Medulla oblongata (tissue), 1 donor: ENCODE data around the gene CCSER2.
"Not testable (repeated sequence)": the region's sequence is repeated elsewhere in the genome, so short reads cannot be mapped to it uniquely, and the experiment has no call there.

ENCODE experiments used
- DNase-seq: peaks from one replicate; pipeline ENCODE4 v3.0.0-alpha.2; 2015; ENCODE audit errors: extremely low spot score

Gene CCSER2

DNA sequence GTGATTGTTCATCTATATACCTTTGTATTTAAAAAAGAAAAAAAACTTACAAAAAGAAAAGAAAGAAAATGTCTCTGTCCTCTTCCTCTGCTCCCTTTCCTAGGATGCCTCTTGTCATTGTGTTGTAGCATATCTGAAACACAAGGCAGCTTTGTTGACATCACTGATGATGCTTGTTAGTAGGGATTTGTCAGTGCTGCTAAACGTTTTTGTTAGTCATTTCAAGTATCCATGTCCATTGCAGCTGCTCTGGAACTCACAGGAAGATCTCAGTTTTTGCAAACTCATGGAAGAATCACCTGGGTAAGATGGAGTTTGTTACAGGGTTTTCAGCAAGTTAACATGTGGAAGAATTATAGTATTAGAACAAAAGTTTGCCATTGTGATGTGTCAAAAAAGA is 123.6 kb downstream of the CCSER2 start:
- peak; percentile 90 for DNase-seq

GRCh38 chr10:84453303-84453702 is 124.9 kb downstream of the CCSER2 start:
- peak; percentile 42 for DNase-seq

- DNase-seq, result no peak
Observed at GRCh38 chr10:84456126-84456525, 127.7 kb downstream of the CCSER2 start.

- no peak for DNase-seq
Observed at GRCh38 chr10:84460520-84460919, 132.1 kb downstream of the CCSER2 start.

DNA sequence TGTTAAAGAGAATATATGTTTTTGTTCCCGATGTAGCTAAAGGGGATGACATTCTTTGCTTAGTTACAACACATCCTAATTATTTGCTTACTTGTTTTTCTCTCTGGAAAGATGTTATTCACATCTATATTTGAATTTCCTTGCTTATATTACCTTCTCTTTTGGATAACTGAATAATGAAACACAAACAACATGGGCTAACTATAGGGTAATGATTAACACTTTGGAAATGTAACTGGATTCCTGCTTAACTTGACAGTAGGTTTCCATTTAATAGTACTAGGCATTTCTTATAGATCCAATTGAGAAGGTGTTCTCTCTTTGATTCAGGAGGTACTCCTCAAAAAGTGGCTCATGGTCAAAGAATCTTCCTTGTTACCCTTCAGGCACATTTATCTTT is 141.1 kb downstream of the CCSER2 start:
- DNase-seq, result no peak

- DNase-seq, result no peak
Observed at GRCh38 chr10:84473136-84473535, 144.7 kb downstream of the CCSER2 start.

DNA sequence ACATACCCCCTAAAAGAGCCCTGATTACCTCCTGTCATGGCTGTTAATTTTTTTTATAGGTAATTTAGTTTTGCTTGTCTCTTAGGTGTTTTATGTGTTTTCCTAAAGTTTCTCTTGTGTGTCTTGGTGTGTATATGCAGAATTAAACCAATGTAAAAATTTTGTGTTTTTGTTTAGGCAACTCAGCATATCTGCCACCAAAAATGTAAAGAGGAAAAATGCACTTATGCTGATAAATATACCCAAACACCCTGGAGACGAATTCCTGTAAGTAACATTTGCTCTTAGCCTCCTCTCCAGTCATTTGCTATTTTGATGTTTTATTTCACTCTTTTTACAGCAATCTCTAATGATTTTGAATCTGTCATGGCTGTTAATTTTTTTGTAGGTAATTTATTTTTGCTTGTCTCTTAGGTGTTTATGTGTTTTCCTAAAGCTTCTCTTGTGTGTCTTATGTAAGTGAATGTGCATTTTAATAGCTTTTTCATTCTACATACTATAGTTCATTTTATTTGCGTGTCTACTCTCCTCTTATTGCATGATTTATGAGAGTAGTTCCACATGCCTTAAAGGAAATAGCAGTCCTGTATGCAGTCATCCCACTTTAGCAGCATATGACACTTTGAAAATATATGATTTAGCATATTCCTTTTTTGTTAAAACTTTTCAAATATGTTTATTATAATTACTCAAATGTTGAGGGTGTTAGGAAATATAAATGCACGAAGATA is 149.2 kb downstream of the CCSER2 start:
- no peak for DNase-seq

GRCh38 chr10:84478151-84478550 is 149.8 kb downstream of the CCSER2 start:
- no peak for DNase-seq

DNA sequence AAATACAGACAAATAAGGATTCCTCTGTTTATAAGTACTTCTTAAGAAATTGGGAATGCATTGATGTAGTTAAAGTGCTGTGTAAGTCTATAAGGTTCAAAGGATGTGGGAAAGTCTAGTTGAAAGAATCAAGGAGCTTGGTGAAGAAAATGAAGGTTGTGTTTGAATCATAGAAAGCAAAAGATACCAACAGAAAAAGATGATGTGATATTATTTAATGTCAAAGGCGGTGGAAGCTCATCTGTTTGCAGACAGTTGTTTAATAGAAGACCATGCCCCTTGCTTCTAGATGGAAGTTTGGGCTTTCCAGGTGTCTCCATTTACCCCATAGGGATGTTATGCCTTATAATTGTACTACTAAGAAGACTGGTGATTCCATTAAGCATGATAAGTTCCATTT is 150.3 kb downstream of the CCSER2 start:
- no peak for DNase-seq

DNA sequence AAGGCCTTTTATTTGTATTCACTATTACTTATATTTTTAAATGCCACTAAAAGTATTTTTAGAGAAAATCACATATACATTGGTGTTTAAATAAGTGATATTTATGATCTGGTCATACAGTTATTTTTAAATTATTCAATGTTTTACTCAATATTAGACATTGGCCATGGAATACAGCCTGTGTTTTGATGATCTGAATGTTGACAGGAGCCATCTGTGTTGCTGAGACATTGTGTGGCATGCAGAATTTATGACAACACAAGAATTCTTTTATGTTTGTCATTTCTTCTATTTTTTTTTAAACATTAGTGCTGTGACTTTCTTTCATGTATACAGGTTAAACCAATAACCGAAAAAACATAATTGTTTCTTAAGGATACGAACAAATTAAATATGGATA is 156.2 kb downstream of the CCSER2 start:
- no peak for DNase-seq

DNA sequence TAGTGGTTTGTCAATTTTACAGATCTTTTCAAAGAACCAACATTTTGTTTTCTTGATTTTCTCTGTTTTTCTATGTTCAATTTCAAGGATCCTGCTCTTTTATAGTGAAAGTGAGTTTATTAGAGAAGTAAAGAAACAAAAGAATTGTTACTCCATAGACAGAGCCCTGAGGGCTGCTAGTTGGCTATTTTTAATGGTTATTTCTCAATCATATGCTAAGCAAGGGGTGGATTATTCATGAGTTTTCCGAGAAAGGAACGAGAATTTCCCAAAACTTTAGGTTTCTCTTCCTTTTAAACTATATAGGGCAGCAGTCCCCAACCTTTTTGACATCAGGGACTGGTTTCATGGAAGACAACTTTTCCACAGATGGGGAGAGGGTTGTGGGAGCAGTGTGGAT is 165.0 kb downstream of the CCSER2 start:
- no peak for DNase-seq

DNA sequence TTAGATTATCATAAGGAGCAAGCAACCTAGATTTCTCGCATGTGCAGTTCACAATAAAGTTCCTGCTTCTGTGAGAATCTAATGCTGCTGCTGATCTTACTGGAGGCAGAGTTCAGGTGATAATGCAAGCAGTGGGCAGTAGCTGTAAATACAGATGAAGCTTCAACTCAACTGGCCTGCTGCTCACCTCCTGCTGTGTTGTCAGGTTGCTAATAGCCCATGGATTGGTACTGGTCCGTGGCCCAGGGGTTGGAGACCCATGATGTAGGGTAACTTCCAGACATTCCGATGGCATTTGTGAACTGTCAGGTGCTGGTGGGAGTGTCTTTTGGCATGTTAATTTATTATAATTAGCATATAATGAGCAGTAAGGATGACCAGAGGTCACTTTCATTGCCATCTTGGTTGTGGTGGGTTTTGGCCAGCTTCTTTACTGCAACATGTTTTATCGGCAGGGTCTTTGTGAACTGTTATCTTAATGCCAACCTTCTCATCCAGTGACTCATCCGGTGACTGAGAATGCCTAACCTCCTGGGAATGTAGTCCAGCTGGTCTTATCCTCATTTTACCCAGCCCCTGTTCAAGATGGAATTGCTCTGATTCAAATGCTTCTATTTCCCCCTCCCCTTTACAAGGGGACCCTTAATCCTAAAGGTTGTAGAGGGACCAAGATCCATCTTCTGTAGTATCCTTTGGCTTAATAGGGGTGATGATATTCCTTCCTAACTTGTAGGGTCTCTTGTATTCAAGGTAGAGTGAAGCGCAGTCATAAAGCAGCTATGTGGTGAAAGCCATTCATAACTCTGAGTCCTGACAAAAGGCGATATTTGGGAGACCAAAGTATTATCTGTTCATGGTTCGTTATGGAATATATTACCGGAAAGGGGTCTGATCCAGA is 165.8 kb downstream of the CCSER2 start:
- no peak for DNase-seq

- no peak for DNase-seq
Observed at GRCh38 chr10:84494849-84495180, 166.4 kb downstream of the CCSER2 start.

DNA sequence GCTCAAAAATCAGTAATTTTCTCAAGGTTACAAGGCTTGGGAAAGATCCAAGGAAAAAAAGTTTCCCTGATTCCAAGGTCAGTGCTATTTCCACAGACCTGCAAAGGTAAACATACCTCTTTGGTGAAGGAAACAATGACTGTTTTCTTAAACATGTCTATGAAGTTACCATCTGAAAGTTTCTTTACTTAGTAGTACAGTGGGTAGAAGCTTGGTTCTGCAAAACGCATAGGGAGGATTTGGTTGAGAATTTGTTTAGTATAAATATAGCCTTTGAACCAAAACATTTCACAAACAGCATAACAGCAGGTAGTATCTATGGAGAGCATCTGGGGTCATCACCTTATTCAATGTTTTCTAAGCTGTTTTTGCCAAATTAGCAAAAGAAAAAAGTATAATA is 169.6 kb downstream of the CCSER2 start:
- no peak for DNase-seq

DNA sequence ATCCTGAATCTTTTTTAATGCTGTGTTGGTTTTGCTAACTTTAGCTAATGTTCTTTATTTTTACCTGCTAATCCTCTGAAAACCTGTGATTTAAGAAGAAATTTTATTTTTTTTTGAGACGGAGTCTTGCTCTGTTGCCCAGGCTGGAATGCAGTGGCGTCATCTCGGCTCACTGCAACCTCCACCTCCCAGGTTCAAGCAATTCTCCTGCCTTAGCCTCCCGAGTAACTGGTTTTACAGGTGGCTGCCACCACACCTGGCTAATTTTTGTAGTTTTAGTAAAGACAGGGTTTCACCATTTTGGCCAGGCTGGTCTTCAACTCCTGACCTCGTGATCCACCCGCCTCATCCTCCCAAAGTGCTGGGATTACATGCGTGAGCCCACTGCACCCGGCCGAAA is 170.7 kb downstream of the CCSER2 start:
- not testable (repeated sequence) for DNase-seq

DNA sequence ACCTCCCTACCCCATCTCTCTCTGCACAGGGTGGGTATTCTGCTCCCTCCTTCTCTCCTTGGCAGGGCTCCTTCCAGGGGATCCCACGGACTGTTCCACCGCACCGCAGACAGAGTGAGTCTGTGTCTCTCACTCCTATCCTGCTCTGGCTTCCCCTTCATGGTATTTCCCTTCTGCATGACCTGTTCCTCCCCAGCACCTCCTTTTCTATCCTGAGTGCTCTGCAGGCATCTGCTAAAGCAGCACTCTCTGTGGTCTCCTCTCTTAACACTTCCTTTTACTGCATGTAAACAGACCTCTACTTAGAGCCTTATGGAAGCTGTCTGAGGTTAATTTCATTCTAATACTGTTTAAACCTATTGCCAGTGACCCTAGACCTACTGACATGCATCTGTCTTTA is 171.5 kb downstream of the CCSER2 start:
- no peak for DNase-seq

- DNase-seq, result no peak
Observed at GRCh38 chr10:84510121-84510520, 181.7 kb downstream of the CCSER2 start.

DNA sequence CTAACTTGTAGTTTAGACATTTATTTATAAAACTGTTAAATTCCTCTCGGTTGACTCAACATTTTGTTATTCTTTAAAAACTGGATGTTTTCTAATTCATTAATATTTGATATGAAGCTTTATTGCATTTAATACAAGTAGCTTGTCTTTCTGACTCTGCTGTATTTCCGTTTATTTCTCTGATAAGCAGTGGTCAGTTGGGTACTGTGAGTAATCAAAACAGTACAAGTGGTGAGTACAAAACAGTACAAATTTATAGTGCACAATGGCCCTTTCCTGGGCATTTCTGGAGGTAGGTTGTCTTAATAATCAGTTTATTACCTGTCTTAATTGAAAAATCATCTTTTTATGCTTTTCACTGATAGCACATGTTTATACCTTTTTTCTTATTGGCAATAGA is 182.7 kb downstream of the CCSER2 start:
- no peak for DNase-seq

GRCh38 chr10:84511709-84512285 is 183.4 kb downstream of the CCSER2 start:
- no peak for DNase-seq

GRCh38 chr10:84517554-84517953 is 189.2 kb downstream of the CCSER2 start:
- DNase-seq, result no peak

DNA sequence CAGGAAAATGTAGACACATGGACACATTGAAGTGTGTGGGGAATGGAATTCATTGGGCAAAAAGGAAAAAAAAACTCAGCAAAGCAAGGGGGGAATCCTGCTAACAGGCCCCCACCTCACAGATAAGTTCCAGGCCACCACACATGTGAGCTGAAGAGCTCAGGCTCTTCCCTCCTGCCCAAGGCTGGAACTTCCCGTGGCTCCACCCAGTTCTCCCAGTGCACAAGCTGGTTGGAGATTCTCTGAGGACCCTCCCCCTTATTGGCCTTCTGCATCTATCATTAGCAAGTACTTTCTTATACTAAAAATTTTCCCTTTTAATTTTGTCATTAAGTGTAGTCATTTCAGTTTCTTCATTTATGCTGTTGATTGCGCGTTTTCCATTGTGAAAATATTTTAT is 190.8 kb downstream of the CCSER2 start:
- DNase-seq, result no peak

- no peak for DNase-seq
Observed at GRCh38 chr10:84521013-84521412, 192.6 kb downstream of the CCSER2 start.

DNA sequence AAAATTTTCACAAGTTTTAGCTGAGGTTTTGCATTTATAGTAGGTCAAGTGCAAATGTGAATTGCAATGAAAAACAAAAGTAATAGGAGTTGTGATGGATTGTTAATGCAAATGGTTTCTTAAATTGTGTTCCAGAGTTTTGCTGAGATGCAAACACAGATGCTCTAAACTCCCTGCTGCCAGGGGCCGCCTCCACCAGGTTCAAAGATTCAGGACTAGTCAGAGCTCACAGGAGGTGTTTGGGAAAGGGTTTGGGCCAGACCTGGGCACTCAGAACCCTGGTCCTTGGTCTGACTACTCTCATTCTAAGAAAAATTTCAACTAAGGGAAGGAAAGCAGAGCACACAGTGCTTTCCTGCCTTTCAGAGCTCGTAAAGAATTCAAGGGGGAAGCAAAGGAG is 193.1 kb downstream of the CCSER2 start:
- DNase-seq, result no peak
